ENCODE measurements around the gene UBE2S. TPM values are rescaled to one million over a fixed set of nuclear protein-coding genes. Genes with fewer than 3 reads are reported as not detected.
"Not testable (repeated sequence)": the region's sequence is repeated elsewhere in the genome, so short reads cannot be mapped to it uniquely, and the experiment has no call there.

The UBE2S gene
- total RNA-seq, 1 experiment from 2014 or later: 254 TPM

DNA sequence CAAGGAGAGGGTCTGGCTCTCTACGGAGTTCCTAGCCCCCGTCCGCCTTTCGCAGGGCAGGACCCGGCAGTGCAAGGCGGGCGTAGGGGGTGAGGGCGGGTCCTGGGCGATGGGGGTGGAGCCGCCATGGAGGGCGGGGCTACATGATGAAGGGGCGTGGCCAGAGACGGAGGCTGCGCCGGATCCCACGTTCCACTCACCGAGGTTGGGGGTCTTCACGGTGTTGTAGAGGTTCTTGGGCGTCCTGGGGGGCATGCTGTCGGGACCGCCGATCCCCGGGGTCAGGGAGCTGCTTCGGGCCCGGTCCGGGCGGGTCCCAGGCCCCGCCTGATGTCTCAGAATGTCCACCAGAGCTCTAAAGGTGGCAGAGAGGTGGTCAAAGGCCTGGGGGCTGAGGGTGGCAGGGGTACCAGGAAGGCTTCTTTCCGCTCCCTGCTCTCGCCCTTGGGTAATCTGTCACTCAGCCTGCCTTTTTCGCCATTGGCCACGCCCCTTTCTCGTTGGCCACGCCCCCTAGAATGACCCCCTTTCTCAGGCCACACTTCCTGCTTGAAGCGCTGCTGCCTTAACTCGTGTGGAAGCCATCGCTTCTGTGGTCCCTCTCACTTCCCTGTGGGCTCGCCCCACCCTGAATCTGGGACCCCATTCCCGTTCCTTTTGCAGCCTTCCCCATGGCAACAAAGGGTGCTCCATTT lies 33.0 kb upstream of the UBE2S start:
- no peak for DNase-seq (ENCODE audit: low read depth)

DNA sequence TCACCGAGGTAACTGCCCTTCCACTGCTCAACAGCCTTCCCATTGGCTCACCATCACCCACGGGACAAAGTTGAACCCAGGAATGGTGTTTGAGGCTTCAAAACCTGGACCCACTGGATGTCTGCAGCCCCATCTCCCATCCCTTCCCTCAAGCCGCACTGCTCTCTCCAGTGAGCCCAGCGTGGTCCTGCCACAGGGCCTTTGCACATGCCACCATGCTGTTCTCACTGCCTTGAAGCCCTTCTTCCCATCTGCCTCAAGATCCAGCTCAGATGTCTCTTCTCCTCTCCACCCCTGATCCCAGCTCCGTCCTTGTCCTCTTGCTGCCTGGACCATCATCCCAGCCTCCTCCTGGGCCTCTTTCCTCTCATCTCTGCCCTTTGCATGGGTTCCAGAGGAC lies 31.5 kb upstream of the UBE2S start:
- DNase-seq (ENCODE audit: low read depth): no peak

DNA sequence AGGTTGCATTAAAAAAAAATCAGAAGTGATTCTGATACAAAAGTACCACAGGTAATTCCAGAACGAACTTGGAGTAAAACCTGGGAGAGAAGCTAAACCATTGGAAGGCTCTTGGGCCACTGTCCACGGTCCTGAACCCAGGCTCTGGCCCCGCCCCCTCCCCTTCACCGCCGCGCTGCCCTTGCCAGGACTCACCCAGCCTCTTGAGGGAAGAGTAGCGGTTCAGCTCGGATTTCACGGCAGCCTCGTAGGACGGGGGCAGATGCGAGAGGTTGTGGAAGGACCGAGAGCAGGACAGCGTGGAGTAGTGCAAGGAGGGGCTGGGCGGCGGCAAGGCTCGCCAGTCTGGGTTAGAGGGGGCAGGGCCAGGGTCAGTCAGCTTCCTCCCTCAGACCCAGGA lies 29.8 kb upstream of the UBE2S start:
- peak; percentile 54 for DNase-seq (ENCODE audit: low read depth)

DNA sequence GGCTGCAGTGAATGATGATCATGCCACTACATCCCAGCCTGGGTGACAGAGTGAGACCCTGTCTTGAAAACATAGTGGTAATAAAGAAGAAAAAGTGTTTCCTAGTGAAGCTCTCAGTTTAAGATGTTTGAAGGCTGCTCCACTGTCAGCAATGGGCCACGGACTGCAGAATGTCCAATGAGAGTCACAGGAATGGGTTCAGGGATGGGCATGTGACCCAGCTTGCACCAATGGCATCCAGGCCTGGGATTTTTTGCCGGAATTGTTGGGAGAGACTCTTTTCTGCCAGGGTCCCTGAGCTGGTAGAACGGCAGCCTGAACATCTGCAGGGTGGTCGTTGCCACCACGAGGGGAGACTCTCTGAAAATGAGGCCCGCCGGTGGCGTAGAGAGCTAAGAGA lies 29.3 kb upstream of the UBE2S start:
- no peak for DNase-seq (ENCODE audit: low read depth)

DNA sequence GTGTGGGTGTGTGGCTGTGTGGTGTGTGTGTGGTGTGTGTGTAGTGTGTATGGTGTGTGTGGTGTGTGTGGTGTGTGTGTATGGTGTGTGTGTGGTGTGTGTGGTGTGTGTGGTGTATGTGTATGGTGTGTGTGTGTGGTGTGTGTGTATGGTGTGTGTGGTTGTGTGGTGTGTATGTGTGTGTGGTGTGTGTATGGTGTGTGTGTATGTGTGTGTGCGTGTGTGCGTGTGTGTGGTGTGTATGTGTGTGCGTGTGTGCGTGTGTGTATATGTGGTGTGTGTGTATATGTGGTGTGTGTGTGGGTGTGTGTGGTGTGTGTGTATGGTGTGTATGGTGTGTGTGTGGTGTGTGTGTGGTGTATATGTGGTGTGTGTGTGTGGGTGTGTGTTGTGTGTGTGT lies 27.4 kb upstream of the UBE2S start:
- no peak for DNase-seq (ENCODE audit: low read depth)

DNA sequence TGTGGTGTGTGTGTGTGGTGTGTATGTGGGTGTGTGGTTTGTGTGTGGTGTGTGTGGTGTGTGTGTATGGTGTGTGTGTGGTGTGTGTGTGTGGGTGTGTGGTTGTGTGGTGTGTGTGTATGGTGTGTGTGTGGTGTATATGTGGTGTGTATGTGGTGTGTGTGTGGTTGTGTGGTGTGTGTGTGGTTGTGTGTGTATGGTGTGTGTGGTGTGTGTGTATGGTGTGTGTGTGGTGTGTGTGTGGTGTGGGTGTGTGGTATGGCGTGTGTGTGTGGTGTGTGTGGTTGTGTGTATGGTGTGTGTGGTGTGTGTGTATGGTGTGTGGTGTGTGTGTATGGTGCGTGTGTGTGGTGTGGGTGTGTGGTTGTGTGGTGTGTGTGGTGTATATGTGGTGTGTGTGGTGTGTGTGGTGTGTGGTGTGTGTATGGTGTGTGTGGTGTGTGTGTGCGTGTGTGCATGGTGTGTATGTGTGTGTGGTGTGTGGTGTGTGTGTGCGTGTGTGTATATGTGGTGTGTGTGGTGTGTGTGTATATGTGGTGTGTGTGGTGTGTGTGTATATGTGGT lies 26.9 kb upstream of the UBE2S start:
- DNase-seq (ENCODE audit: low read depth): no peak

DNA sequence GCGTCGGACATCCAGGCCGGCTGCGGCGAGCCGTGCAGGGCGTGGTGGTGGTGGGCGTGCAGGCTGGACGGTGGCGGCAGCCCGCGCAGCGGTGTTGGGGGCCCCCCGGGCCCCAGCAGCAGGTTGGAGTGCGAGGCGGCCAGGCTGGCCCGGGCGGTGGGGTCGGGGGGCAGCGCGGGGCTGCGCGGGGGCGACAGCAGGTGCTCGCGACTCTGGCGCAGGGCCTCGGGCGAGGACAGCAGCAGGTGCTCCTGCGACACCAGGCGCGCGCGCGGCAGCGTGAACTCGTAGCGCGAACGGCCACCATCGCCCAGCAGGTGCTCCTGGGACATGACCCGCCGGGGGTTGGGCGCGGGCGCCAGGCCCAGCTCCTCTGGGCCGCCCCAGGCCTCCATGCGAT lies 25.7 kb upstream of the UBE2S start:
- DNase-seq (ENCODE audit: low read depth): no peak

DNA sequence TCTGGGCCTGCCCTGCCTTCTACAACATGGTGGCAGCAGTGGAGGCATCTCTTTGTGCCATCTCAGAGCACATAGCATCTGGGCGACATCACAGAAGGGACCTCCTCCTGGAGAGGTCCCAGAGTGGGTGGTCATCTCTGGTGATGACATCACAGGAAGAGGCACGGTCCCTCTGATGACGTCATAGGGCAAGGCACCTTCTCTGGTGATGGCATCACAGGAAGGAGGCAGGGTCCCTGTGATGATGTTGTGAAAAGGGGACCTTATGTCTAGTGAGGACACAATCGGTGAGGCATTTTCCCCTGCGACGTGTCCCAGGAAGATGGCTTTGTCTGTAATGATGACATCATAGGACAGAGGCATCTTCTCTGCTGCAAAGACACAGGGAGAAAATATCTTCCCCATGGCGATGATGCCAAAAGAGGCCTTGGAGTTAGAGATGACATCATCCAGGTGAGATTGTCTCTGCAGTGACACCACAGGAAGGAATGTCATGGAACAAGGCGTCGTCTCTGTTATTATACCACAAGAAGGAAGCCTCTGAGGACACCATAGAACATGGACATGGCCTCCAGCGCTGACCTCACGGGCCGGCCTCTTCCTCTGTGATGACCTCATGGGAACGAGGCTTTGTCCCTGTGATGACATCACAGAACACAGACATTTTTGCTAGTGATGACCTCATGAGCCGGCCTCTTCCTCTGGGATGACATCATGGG lies 24.8 kb upstream of the UBE2S start:
- no peak for DNase-seq (ENCODE audit: low read depth)

DNA sequence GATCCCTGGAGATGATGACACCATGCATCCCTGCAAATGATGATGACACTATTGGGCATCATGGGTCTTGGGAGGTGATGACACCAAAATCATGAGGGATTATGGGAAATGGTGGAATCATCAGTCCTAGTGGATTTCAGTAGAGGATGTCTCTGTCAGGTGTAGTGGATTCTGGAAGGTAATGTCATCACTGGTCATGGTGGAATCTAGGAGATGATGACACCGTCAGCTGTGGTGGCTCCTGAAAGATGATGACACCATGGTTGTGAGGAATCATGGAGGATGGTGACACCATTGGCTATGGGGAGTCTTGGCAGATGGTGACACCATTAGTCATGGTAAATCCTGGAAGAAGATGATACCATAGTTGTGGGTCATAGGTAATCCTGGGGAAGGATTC lies 23.6 kb upstream of the UBE2S start:
- DNase-seq (ENCODE audit: low read depth): no peak

DNA sequence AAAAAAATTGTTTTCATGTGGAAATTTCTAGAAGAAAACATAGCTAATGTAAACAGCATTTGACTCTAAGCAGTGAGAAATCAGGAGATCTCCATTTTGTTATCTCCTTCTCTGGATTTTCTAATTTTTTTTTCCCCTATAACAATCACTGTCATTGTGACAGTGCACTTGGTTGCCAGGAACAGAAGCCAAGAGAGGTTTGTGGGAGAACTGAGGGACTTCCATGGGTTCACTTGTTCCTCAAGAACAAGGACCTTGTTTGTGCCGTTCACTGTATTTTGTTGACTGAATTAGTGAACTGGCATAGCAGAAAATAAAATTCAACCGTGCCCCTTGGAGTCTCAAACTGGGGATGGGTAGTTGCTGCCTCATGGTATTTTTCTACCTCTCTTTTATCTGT lies 18.5 kb upstream of the UBE2S start:
- no peak for DNase-seq (ENCODE audit: low read depth)

DNA sequence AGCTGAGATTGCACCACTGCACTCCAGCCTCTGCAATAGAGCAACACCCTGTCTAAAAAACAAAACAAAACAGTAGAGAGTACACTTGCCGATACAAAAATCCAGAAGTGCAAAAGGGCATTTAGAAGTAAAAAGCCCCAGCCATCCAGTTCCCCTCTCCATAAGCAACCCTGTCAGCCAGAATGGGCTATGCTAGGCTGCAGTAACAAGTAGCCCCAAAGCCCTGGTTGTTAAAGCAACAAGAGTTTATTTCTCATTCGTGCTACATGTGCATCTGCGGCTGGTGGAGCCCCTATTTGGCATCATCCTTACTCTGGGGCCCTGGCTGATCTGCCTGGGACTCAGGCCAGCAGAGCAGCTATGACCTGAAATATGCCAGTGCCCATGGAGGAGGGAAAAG lies 16.9 kb upstream of the UBE2S start:
- DNase-seq (ENCODE audit: low read depth): no peak

DNA sequence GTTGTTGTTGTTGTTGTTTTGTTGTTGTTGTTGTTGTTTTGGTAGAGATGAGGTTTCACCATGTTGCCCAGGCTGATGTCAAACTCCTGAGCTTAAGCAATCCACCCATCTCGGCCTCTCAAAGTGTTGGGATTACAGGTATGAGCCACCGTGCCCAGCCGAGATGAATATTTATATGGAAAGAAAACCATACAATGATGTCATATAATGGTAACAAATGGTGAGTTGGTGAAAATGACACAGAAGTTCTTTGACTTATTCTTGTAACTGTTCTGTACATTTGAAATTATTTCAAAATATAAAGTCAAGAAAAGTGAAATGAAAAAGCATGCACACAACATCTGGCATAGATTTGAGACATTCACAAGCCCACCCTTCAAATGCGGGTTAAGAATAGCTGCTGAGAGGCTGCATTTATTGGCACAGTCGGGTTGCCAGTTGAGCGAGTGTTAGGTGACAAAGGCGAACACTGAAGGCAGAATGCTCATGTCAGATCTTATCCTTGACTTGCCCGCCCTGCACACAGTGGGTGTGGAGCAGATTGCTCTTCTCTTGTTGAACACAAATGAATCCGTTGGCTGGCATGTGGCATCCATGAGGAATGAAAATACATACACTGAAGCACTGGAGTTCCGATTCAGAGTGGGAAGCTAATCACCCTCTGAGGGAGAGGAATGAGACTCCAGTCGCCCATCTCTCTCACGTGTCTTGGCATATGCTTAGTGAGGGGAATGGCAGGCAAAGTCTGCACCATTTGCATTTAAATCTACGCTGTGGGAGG lies 15.8 kb upstream of the UBE2S start:
- DNase-seq (ENCODE audit: low read depth): no peak

DNA sequence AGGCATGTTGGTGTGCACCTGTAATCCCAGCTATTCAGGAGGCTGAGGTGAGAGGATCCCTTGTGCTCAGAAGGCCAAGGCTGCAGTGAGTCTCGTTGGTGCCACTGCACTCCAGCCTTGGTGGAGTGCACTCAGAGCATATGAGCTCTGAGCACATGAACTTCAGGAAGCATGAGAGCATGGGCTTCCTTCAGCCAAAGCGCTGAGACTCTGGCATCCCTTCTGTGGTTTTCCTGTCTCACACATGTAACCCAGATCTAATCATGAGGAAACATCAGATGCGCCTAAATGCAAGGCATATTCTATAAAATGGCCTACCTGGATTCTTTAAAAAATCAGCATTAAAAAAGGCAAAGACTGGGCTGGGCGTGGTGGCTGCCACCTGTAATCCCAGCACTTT lies 13.7 kb upstream of the UBE2S start:
- not testable (repeated sequence) for DNase-seq (ENCODE audit: low read depth)

DNA sequence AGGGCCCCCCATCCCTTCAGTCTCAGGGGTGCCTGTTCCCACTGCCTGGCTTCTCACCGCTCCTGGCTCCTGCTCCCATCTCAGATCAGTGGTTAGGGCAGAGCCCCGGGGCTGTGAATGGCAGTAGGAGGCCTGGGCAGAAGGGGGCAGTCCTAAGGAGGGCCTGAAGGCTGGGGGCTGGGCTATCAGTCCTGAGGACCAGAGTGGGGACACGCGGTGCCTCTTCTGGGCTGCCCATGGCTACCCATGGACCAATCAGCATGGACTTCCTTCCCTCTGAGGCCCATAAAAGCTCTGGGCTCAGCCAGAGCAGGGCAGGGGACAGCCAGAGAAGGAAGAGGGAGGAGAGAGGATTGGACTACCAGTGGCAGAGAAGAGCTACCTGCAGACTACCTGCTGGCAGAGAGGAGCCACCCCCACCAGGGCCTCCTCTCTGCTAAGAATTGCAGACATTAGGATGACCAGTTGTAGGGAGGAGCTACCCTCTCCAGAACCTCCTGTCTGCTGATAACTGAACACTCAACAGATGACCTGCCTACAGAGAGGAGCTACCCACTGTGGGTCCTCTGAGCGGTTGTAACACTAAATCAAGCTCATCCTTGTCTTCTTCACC lies 12.1 kb upstream of the UBE2S start:
- DNase-seq (ENCODE audit: low read depth): no peak

DNA sequence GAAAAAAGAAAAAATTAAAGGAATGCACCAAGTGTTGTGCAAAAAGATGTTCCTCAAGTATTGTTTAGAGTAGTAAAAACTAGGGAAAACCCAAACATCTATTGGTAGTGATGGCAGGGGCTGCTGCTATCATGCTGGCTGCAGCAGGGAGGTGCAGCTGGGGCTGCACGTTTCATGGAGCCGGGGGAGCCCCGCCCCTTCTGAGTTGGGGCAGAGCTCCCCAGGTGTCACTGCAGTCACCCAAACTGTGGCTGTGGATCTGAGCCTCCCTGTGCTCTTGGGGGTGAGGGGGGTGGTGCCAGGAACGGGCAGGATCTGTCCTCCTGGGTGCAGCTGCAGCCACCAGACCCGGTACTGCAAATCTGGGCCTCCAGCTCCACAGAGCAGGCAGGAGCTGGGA lies 11.5 kb upstream of the UBE2S start:
- DNase-seq (ENCODE audit: low read depth): no peak

DNA sequence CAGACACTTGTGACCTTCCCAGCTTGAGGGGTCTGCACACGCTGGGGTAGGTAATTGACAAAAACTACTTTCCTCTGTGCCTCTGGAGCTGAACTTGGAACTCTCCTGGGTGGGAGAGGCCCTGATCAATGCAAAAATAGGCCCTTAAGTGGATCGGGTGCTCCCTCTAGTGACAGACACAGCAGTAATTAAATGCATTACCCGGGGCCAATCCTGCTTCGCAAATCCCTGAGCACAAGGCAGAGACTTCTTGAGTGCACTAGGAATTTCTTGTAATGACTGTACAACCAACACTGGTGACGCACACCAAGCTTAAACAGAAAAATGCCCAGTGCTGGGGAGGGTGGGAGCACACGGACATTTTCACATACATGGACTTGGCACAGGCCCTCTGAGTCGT lies 10.6 kb upstream of the UBE2S start:
- peak; percentile 75 for DNase-seq (ENCODE audit: low read depth)

DNA sequence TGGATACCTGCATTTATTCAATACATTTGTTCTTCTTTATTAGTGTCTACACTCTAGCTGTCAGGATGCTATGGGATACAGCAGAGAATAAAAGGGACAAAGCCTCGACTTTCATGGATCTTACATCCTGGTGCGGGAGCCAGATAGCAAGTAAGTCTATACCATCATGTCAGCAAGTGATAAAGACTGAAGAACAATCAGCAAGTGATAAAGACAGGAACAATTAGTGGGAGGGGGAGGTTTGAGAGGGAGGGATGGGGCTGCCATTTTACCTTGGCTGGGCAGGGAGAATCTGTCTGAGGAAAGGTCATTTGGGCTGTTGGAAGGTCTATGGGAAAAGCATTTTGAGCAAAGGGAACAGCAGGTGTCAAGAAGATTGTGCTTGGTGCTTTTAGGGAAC lies 2.6 kb upstream of the UBE2S start:
- no peak for DNase-seq (ENCODE audit: low read depth)

DNA sequence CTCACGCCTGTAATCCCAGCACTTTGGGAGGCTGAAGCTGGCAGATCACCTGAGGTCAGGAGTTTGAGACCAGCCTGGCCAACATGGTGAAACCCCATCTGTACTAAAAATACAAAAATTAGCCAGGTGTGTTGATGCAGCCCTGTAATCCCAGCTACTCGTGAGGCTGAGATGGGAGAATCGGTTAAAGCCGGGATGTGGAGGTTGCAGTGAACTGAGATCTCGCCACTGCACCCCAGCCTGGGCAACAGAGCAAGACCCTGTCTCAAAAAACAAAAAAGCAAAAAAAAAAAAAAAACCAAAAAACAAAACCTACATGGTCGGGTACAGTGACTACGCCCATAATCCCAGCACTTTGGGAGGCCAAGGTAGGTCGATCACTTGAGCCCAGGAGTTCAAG lies 1.6 kb upstream of the UBE2S start:
- DNase-seq (ENCODE audit: low read depth): not testable (repeated sequence)

DNA sequence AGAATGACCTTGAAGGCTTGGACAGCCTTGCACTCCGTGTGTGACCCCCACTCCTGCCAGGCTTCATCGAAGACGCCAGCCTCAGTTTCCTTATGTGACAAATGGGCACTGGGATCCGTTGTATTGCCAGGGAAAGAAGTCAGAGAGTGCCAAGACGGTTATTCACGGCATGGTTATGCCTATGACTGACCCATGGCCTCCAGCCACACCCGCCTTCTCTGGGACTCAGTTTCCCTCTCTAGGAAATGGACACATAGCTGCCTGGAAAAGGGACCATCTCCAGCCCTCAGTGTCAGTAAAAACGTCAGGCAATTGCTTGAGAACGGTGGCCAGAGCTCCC lies 915 bp upstream of the UBE2S start:
- no peak for DNase-seq (ENCODE audit: low read depth)

DNA sequence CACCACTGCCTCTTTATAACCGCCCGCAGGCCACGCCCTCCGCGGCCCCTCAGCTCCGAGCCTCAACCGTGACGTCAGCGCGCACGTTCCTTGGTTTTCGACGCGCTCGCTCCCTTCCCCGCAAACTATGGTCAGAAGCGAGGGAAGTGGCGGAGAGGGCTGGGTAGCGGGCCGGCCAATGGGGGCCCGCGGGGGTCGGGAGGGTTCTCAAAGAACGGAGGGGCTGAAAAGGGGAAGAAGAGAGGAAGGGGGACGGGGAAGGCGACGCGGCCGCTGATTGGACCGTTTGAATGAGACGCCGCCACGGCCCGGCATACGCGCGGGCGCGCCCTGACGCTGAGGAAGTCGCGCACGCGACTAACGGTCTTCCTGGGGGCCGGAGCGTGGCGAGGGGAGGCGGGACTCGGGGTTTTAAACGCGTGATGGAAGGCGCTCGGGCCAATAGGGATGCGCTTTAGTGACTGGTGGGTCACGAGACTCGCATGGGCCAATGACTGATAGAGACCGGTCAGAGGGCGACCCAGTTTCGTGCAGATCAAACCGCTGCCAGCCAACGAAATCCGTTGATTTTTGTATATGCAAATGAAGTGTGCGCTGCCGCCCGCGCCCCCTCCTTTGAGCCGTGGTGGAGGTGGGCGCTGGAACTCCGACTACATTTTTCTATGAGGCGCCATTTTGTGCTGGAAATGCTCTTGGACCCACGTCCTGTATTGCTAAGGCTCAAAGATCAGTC lies 378 bp upstream of the UBE2S start:
- DNase-seq (ENCODE audit: low read depth): peak; percentile 99

DNA sequence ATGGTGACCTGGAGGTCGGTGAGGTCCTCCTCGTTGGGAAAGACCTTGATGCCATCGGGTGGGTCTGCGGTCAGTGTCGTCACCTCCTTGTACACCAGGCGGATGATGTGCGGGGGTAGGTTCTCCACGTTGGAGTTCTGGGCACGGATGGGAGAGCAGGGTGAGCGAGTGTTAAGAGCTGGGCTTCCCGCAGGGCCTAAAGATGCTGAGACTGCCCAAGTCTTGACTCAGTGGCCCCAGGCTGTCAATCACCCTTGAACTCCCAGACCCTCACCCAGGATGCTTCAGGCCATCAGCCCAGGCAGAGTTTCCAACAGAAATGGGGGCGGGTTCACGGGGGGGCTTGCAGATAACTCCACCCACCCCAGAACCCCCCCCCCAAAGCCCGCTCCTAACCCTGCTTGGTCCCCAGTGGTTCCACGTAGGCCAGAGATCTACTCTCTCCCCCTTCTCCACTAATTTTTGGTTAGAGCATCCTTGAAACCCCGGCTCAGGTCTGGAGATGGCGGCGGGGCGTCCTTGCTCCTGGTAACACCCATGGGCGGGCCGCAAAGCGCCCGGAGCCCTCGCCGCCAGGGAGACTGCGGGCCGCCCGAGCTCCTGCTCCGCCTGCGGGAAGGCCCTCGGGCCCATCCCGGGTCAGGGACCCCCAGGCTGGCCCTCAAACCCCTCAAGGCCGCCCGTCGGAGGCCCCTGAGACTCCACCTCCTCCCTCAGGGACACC lies 600 bp downstream of the UBE2S start:
- no peak for DNase-seq (ENCODE audit: low read depth)
